HG02798 (cell line): ENCODE results near the gene TAF1B.
A peak's percentile ranks its signal among the peaks of the same experiment; 100 is the strongest.
"Not testable (repeated sequence)": the region's sequence is repeated elsewhere in the genome, so short reads cannot be mapped to it uniquely, and the experiment has no call there.

Experiments
- ATAC-seq: cut with Tn5 transposase; IDR thresholded peaks from one replicate; pipeline ENCODE4 v1.9.1; 2021; ENCODE audit warnings: mild to moderate bottlenecking; ENCODE audit not compliant: unreplicated experiment, poor library complexity

Gene TAF1B

GRCh38 chr2:9919512-9919911, 76.2 kb downstream of the TAF1B start:
- no peak for ATAC-seq

GRCh38 chr2:9927020-9927419, 83.7 kb downstream of the TAF1B start:
- ATAC-seq = not testable (repeated sequence)

- no peak for ATAC-seq
These were observed 94.0 kb downstream of the TAF1B start for GRCh38 chr2:9937258-9937657.

GRCh38 chr2:9937968-9938367, 94.7 kb downstream of the TAF1B start:
- ATAC-seq = no peak

- ATAC-seq = no peak
These were observed 96.6 kb downstream of the TAF1B start for GRCh38 chr2:9939587-9940485.

GRCh38 chr2:9941196-9941995, 98.1 kb downstream of the TAF1B start:
- no peak for ATAC-seq

GRCh38 chr2:9941996-9942390, 98.7 kb downstream of the TAF1B start:
- ATAC-seq = no peak

- ATAC-seq = no peak
These were observed 101.1 kb downstream of the TAF1B start for GRCh38 chr2:9944330-9944758.

GRCh38 chr2:9945596-9945995, 102.3 kb downstream of the TAF1B start:
- ATAC-seq = no peak

- ATAC-seq = no peak
These were observed 102.8 kb downstream of the TAF1B start for GRCh38 chr2:9946076-9946475.

GRCh38 chr2:9946818-9947217, 103.5 kb downstream of the TAF1B start:
- ATAC-seq = no peak

GRCh38 chr2:9948721-9949120, 105.4 kb downstream of the TAF1B start:
- no peak for ATAC-seq

- no peak for ATAC-seq
These were observed 106.1 kb downstream of the TAF1B start for GRCh38 chr2:9949239-9949991.

- no peak for ATAC-seq
These were observed 106.8 kb downstream of the TAF1B start for GRCh38 chr2:9949992-9950520.

GRCh38 chr2:9950521-9951271, 107.4 kb downstream of the TAF1B start:
- ATAC-seq = peak; percentile 36

- no peak for ATAC-seq
These were observed 107.9 kb downstream of the TAF1B start for GRCh38 chr2:9951272-9951521.

GRCh38 chr2:9951522-9952285, 108.4 kb downstream of the TAF1B start, which contains the start of gene GRHL1:
Gene GRHL1, plus strand, starts transcription at chr2:9951693. Its CDS starts 141 bp downstream, at chr2:9951834.
- peak; percentile 98 for ATAC-seq

- no peak for ATAC-seq
These were observed 109.0 kb downstream of the TAF1B start for GRCh38 chr2:9952286-9952737.
